ENCODE results near the gene ADORA1.

The ADORA1 gene

GRCh38 chr1:203127666-203128430 is at the start of gene ADORA1:
Gene ADORA1, plus strand, starts transcription at chr1:203127726. Its CDS starts 1,116 bp downstream, at chr1:203128842.
- H3K9me3 Mint-ChIP-seq = no peaks in the 10 kb centered on the region
- DNase-seq (ENCODE audit: low spot score) = no peak
- H3K36me3 Mint-ChIP-seq (ENCODE audit: low read depth) = no peaks in the 10 kb centered on the region
- no peak within 1 kb of the TSS for H3K27ac Mint-ChIP-seq
- H3K4me1 Mint-ChIP-seq (ENCODE audit: low read depth) = peaks cover 5% of the 10 kb centered on the region
- peaks cover 56% of the 10 kb centered on the region for H3K27me3 Mint-ChIP-seq (ENCODE audit: low read depth)
- H3K4me3 Mint-ChIP-seq = no peak within 1 kb of the TSS

- DNase-seq (ENCODE audit: low spot score) = no peak
- Mint-ChIP-seq H3K4me3 (no peak overlapping the region), H3K27ac (no peak overlapping the region), H3K4me1 (ENCODE audit: low read depth) (peaks cover 2% of the 10 kb centered on the region), H3K9me3 (no peaks in the 10 kb centered on the region), H3K36me3 (ENCODE audit: low read depth) (peaks cover 6% of the 10 kb centered on the region), H3K27me3 (ENCODE audit: low read depth) (peaks cover 17% of the 10 kb centered on the region)
Measured at GRCh38 chr1:203077956-203078355, 49.6 kb upstream of the ADORA1 start.

GRCh38 chr1:203078478-203078877 is 49.0 kb upstream of the ADORA1 start:
- no peak for DNase-seq (ENCODE audit: low spot score)
- no peak overlapping the region for H3K27ac Mint-ChIP-seq
- H3K4me3 Mint-ChIP-seq = no peak overlapping the region
- peaks cover 17% of the 10 kb centered on the region for H3K27me3 Mint-ChIP-seq (ENCODE audit: low read depth)
- H3K9me3 Mint-ChIP-seq = no peaks in the 10 kb centered on the region
- peaks cover 2% of the 10 kb centered on the region for H3K4me1 Mint-ChIP-seq (ENCODE audit: low read depth)
- H3K36me3 Mint-ChIP-seq (ENCODE audit: low read depth) = peaks cover 6% of the 10 kb centered on the region

- Mint-ChIP-seq H3K4me3 (no peak overlapping the region), H3K27me3 (ENCODE audit: low read depth) (peaks cover 5% of the 10 kb centered on the region), H3K4me1 (ENCODE audit: low read depth) (peaks cover 2% of the 10 kb centered on the region), H3K9me3 (no peaks in the 10 kb centered on the region), H3K27ac (no peak overlapping the region), H3K36me3 (ENCODE audit: low read depth) (peaks cover 4% of the 10 kb centered on the region)
- no peak for DNase-seq (ENCODE audit: low spot score)
Measured at GRCh38 chr1:203080456-203080855, 47.1 kb upstream of the ADORA1 start.

- Mint-ChIP-seq H3K27me3 (ENCODE audit: low read depth) (no peaks in the 10 kb centered on the region), H3K9me3 (no peaks in the 10 kb centered on the region), H3K36me3 (ENCODE audit: low read depth) (no peaks in the 10 kb centered on the region), H3K4me3 (no peak overlapping the region), H3K4me1 (ENCODE audit: low read depth) (no peaks in the 10 kb centered on the region), H3K27ac (no peak overlapping the region)
- DNase-seq (ENCODE audit: low spot score) = no peak
Measured at GRCh38 chr1:203081465-203082230, 45.9 kb upstream of the ADORA1 start.

GRCh38 chr1:203082231-203082505 is 45.4 kb upstream of the ADORA1 start:
- H3K27ac Mint-ChIP-seq = no peak overlapping the region
- no peaks in the 10 kb centered on the region for H3K9me3 Mint-ChIP-seq
- no peaks in the 10 kb centered on the region for H3K27me3 Mint-ChIP-seq (ENCODE audit: low read depth)
- no peak overlapping the region for H3K4me3 Mint-ChIP-seq
- H3K36me3 Mint-ChIP-seq (ENCODE audit: low read depth) = no peaks in the 10 kb centered on the region
- H3K4me1 Mint-ChIP-seq (ENCODE audit: low read depth) = no peaks in the 10 kb centered on the region
- DNase-seq (ENCODE audit: low spot score) = no peak

- Mint-ChIP-seq H3K27me3 (ENCODE audit: low read depth) (no peaks in the 10 kb centered on the region), H3K9me3 (no peaks in the 10 kb centered on the region), H3K36me3 (ENCODE audit: low read depth) (no peaks in the 10 kb centered on the region), H3K4me1 (ENCODE audit: low read depth) (no peaks in the 10 kb centered on the region), H3K27ac (no peak overlapping the region), H3K4me3 (no peak overlapping the region)
- DNase-seq (ENCODE audit: low spot score) = no peak
Measured at GRCh38 chr1:203082571-203083462, 44.7 kb upstream of the ADORA1 start.

- H3K4me1 Mint-ChIP-seq (ENCODE audit: low read depth) = no peaks in the 10 kb centered on the region
Measured at GRCh38 chr1:203083463-203083921, 44.0 kb upstream of the ADORA1 start.

GRCh38 chr1:203084588-203085527 is 42.7 kb upstream of the ADORA1 start:
- no peaks in the 10 kb centered on the region for H3K27me3 Mint-ChIP-seq (ENCODE audit: low read depth)
- H3K27ac Mint-ChIP-seq = no peak overlapping the region
- H3K4me1 Mint-ChIP-seq (ENCODE audit: low read depth) = no peaks in the 10 kb centered on the region
- no peaks in the 10 kb centered on the region for H3K36me3 Mint-ChIP-seq (ENCODE audit: low read depth)
- H3K9me3 Mint-ChIP-seq = no peaks in the 10 kb centered on the region
- no peak for DNase-seq (ENCODE audit: low spot score)
- H3K4me3 Mint-ChIP-seq = no peak overlapping the region

More at GRCh38 chr1:203083463-203083921, 44.0 kb upstream of the ADORA1 start:
- H3K27me3 Mint-ChIP-seq (ENCODE audit: low read depth) = no peaks in the 10 kb centered on the region
- H3K27ac Mint-ChIP-seq = no peak overlapping the region
- no peaks in the 10 kb centered on the region for H3K36me3 Mint-ChIP-seq (ENCODE audit: low read depth)
- H3K9me3 Mint-ChIP-seq = no peaks in the 10 kb centered on the region
- no peak for DNase-seq (ENCODE audit: low spot score)
- no peak overlapping the region for H3K4me3 Mint-ChIP-seq

GRCh38 chr1:203085528-203086406 is 41.8 kb upstream of the ADORA1 start, which contains the start of gene MYOG:
Gene MYOG, minus strand, starts transcription at chr1:203086012. Its CDS starts 51 bp downstream, at chr1:203085961.
- no peak within 1 kb of the TSS for H3K27ac Mint-ChIP-seq
- H3K9me3 Mint-ChIP-seq = no peaks in the 10 kb centered on the region
- no peaks in the 10 kb centered on the region for H3K4me1 Mint-ChIP-seq (ENCODE audit: low read depth)
- no peaks in the 10 kb centered on the region for H3K36me3 Mint-ChIP-seq (ENCODE audit: low read depth)
- DNase-seq (ENCODE audit: low spot score) = no peak
- H3K27me3 Mint-ChIP-seq (ENCODE audit: low read depth) = peaks cover 3% of the 10 kb centered on the region
- no peak within 1 kb of the TSS for H3K4me3 Mint-ChIP-seq

GRCh38 chr1:203086992-203087763 is 40.3 kb upstream of the ADORA1 start:
- H3K9me3 Mint-ChIP-seq = no peaks in the 10 kb centered on the region
- no peak overlapping the region for H3K27ac Mint-ChIP-seq
- H3K36me3 Mint-ChIP-seq (ENCODE audit: low read depth) = no peaks in the 10 kb centered on the region
- no peak overlapping the region for H3K4me3 Mint-ChIP-seq
- DNase-seq (ENCODE audit: low spot score) = no peak
- no peaks in the 10 kb centered on the region for H3K4me1 Mint-ChIP-seq (ENCODE audit: low read depth)
- H3K27me3 Mint-ChIP-seq (ENCODE audit: low read depth) = peaks cover 4% of the 10 kb centered on the region

- H3K4me1 Mint-ChIP-seq (ENCODE audit: low read depth) = no peaks in the 10 kb centered on the region
- peaks cover 6% of the 10 kb centered on the region for H3K27me3 Mint-ChIP-seq (ENCODE audit: low read depth)
- DNase-seq (ENCODE audit: low spot score) = no peak
- H3K9me3 Mint-ChIP-seq = no peaks in the 10 kb centered on the region
- no peak overlapping the region for H3K4me3 Mint-ChIP-seq
- no peaks in the 10 kb centered on the region for H3K36me3 Mint-ChIP-seq (ENCODE audit: low read depth)
- H3K27ac Mint-ChIP-seq = no peak overlapping the region
Measured at GRCh38 chr1:203088441-203088840, 39.1 kb upstream of the ADORA1 start.
